Iris pigment epithelial cell (primary cell): Measurements from ENCODE around the gene CPVL.

Experiments
- DNase-seq: peaks from one replicate; pipeline ENCODE4 v3.0.0-alpha.2; 2011; ENCODE audit warnings: low read depth

Gene CPVL

GRCh38 chr7:29090836-29091601 is 55.3 kb downstream of the CPVL start:
- DNase-seq: no peak

GRCh38 chr7:29090151-29090805 is 56.1 kb downstream of the CPVL start:
- no peak for DNase-seq

- DNase-seq: no peak
These were observed 58.5 kb downstream of the CPVL start for GRCh38 chr7:29087840-29088170.

- no peak for DNase-seq
These were observed 59.8 kb downstream of the CPVL start for GRCh38 chr7:29086545-29086944.

GRCh38 chr7:29084832-29085231 is 61.5 kb downstream of the CPVL start:
- no peak for DNase-seq

GRCh38 chr7:29080803-29081202 is 65.5 kb downstream of the CPVL start:
- DNase-seq: no peak

GRCh38 chr7:29078311-29079260 is 67.8 kb downstream of the CPVL start:
- no peak for DNase-seq

- DNase-seq: no peak
These were observed 68.5 kb downstream of the CPVL start for GRCh38 chr7:29077854-29078253.

- DNase-seq: no peak
These were observed 69.2 kb downstream of the CPVL start for GRCh38 chr7:29077176-29077575.

- no peak for DNase-seq
These were observed 69.7 kb downstream of the CPVL start for GRCh38 chr7:29076631-29077030.

GRCh38 chr7:29075606-29076005 is 70.7 kb downstream of the CPVL start:
- no peak for DNase-seq

- DNase-seq: no peak
These were observed 75.0 kb downstream of the CPVL start for GRCh38 chr7:29071203-29071874.

- no peak for DNase-seq
These were observed 79.7 kb downstream of the CPVL start for GRCh38 chr7:29066641-29067040.

GRCh38 chr7:29065181-29065857 is 81.0 kb downstream of the CPVL start:
- DNase-seq: no peak

- DNase-seq: no peak
These were observed 82.5 kb downstream of the CPVL start for GRCh38 chr7:29063872-29064271.

- DNase-seq: no peak
These were observed 83.1 kb downstream of the CPVL start for GRCh38 chr7:29063236-29063635.

- DNase-seq: no peak
These were observed 93.0 kb downstream of the CPVL start for GRCh38 chr7:29053105-29053872.

- no peak for DNase-seq
These were observed 99.4 kb downstream of the CPVL start for GRCh38 chr7:29046978-29047377.

GRCh38 chr7:29045258-29046086 is 100.9 kb downstream of the CPVL start:
- DNase-seq: no peak

GRCh38 chr7:29044554-29044953 is 101.8 kb downstream of the CPVL start:
- no peak for DNase-seq
